Measurements from ENCODE around the gene AAMP.

The AAMP gene

DNA sequence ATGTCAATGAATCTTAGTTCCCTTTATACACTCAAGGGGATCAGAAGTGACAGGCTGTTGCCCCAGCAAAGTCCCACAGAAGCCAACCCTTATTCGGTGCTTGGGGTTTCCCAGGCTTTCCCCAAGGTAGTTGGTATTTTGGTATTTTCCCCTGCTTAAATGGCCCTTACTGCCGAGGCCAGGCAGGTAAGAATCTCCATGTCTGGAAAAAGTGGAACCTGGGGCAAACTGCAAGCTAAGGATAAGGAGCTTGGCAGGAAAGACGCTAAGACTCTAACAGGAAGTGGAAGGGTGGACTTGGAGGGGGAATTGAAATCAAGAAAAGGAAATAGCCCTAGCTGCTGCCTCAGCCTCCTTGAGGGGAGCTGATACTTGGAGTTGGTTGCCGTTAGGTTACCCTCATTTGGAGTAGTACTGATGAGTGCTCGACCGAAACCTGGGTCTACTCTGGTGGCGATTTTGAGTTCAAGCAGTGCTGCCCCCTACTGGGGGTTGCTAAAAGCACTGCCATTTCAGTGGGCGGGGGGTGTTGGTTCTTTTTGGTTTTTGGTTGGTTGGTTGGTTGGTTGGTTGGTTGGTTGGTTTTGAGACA lies 12.5 kb downstream of the AAMP start:
- DNase-seq = peak; percentile 67

DNA sequence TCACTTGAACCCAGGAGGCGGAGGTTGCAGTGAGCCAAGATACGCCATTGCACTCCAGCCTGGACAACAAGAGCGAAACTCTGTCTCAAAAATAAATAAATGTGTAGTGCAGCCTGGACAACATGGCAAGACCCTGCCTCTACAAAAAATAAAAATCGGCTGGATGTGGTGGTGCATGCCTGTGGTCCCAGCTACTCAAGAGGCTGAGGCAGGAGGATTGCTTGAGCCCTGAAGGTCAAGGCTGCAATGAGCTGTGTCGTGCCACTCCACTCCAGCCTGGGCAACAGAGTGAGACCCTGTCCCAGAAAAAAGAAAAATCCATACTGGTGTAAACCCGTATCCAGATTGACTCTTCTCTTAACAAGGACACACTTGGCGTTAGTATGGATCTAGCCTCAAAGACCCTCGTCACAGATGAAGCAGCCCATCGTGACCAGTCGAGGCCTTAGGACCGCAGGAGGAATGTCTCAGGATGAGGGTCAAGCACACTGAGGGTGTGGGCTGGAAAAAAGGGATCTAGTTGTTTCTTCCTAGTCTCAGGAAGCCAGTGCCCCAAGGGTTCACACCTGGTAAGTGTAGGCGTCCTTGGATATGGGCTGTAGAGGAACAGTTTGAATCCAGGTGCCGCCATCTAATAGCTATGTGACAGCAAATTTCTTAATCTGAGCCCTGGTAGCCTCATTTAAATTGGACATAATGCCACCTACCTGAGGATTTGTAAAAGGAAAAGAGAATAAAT lies 13.2 kb downstream of the AAMP start:
- DNase-seq = no peak

GRCh38 chr2:218255446-218255845 lies 14.5 kb downstream of the AAMP start:
- DNase-seq = no peak

DNA sequence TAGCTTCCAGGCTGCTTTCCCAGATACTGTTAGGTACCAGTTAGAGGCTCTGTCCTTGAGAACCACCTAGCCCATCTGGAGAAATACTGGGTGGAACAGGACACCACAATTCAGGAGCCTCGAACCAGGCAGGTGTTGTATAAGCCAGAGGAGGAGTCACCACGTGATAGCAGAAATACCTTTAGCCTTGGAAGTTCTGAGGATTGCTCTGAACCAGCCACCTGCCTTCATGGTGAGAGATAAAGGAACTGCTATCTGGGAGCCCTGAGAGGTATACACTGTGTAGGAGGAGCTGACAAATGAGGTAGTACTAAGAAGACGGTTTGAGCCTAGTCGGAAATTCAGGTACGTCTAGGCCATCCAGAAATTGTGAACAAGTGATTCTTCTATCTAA lies 16.7 kb downstream of the AAMP start:
- DNase-seq = no peak

DNA sequence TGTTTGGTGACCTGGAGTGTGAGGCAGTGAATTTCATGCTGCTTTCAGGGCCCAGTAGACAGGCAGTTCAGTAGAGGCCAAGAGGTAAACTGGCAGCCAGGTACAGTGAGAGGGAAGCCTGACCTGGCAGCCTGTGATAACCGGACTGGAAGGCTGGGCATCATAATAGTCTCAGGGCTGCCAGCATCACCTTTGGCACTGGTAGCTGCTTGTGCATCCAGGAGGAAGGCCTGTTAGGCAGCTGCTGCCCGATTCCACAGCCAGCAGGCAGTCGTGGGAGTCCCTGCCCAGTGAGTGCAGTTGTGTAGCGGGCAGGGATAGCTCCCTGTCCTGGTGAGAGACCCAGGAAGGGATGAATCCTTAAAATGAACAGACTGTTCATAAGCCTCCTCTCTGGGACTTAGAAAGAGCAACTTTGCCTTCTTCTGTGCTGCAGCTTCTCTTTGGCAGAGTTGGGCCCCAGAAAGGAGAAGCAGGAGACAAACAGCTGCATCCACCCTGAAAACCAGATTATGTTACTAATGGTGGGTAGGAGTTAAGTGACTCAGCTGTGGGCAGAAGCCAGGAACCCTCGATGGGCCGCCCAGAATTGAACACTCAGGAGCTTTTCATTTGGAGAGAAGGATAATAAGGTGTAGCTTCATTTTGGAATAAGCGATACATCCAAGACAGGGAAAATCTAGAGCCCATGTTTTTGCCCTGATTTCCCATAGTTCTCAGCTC lies 17.3 kb downstream of the AAMP start:
- DNase-seq = no peak

DNA sequence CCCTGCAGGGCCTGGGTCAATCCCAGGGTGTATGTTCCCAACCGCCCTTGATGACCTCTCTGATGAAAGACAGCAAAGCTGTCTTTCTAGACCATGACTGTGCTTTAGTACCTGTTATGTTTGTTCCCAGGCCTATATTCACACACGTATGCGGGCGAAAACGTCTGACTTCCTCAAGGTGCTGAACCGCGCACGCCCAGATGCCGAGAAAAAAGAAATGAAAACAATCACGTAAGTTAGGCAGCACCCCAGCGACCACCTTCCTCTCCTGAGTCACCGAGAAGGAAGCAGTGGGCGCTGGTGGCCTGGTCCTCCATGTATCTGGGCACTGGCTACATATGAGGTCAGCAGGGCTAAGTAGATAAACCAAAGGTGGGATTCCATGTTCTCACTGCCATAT lies 20.2 kb downstream of the AAMP start:
- no peak for DNase-seq

DNA sequence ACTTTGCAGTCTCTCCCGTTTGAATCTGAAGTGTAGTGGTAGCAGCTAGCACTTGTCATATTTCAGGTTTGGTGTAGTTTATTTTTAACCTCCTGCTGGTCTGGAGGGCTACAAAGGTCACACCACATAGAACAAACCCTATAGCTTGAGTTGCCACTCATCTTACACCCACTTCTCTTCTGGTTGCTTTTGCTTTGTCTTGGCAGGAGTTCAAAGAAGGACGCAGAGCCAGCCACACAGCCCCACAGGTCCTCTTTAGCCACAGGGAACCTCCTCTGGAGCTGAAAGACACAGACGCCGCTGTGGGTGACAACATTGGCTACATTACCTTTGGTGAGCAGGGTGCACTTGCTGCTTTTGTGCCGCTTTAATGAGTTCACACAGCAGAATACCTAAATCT lies 24.7 kb downstream of the AAMP start:
- no peak for DNase-seq

DNA sequence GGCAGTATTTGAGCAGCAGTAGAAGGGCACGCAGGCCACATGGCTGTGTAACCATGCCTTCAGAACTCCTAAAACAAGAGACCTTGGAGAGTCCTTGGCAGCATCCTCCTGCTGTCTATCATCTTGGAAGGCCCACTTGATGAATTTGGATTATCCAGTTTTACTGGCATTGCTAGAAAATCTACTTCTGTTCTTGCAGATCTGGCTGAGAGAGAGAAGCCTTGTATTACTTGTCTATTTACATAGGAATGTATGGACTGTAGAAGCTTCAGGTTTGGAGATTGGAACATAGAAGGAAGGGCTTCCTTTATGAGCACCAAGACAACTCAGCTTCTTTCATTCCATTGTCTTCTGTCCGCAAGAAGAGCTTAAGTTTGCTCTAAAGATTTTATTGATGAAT lies 25.3 kb downstream of the AAMP start:
- no peak for DNase-seq

GRCh38 chr2:218244204-218244603 lies 25.7 kb downstream of the AAMP start:
- DNase-seq = no peak

DNA sequence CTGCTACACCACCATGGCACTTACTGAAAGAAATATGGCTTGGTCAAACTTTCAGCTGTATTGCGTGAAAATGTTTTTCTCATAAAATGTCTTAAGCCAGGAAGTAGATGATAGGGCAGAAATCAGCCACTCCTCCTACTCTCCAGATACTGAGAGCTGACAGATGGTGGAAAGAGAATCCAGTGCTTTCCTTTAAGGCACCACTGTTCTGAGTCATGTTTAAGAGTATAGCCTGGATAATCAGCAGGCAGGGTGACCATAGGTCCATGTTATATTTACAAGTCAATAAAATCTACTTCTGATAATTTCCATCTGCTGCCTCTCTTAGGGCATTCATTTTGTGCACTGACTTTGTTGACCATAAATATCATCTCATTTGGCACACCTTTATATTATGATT lies 31.1 kb downstream of the AAMP start:
- no peak for DNase-seq

DNA sequence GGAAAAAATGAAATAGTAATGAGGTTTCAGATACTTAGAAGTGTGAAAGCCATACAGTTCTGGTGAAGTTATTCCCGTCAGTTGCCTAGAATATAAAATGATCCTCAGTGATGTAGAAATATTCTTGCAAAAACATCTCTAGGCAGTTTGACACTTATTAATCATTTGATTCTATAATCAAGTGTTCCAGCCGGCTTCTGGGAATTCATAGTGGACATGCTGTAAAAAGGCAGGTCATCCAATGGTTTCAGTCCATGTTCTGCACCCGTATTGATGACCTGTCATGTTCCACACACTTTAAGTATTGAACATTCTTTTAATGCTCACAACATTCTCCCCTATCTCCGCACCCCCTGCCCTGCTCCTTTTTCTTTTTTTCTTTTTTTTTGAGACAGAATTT lies 33.1 kb downstream of the AAMP start:
- DNase-seq = no peak

- DNase-seq = no peak
These were observed 34.9 kb downstream of the AAMP start for GRCh38 chr2:218235017-218235416.

- no peak for DNase-seq
These were observed 35.4 kb downstream of the AAMP start for GRCh38 chr2:218234521-218234920.

DNA sequence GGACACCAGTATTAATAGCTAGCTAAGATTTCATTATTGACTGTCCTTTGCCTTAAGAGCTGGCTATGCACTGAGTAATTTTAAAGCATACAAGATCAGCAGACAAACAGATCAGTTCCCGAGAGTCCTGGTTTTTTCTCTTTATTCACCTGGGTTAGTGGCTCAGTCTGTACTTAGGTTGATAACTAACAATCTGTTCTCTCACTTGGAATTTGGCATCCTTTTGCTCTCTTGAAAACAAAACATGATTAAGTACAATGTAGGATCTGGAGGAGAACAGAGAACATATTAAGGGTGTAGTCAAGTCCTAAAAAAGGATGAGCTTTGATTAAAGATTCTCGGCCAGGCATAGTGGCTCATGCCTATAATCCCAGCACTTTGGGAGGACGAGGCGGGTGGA lies 36.4 kb downstream of the AAMP start:
- no peak for DNase-seq

DNA sequence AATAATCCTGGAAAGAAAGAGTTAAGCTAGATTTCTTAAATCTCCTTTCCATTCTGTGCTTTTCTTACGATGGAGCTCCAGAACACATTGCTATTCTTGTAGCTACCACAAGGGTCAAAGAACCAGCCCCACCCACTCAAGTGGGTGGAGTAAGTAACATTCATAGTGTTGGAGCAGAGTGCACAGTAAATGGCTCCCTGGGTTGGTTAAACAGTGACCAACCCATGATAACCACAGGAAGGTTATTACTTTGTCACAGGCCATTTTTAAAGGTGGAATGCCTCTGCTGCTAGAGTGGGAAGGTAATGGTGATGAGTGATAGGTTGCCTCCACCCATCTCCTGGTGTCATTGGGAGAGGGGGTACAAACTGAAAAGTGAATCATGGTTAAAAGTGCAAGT lies 39.1 kb downstream of the AAMP start:
- peak; percentile 25 for DNase-seq

DNA sequence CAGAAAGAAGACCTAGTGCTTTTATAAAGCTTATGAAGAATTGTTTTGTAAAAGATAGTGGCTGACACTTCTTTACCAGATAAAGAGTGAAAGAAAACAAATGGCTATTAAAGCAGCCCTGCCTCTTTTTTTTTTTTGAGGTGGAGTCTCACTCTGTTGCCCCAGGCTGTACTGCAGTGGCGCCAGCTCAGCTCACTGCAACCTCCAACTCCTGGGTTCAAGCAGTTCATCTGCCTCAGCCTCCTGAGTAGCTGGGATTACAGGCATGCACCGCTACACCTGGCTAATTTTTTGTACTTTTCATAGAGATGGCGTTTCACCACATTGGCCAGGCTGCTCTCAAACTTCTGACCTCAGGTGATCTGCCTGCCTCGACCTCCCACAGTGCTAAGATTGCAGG lies 40.1 kb downstream of the AAMP start:
- no peak for DNase-seq

DNA sequence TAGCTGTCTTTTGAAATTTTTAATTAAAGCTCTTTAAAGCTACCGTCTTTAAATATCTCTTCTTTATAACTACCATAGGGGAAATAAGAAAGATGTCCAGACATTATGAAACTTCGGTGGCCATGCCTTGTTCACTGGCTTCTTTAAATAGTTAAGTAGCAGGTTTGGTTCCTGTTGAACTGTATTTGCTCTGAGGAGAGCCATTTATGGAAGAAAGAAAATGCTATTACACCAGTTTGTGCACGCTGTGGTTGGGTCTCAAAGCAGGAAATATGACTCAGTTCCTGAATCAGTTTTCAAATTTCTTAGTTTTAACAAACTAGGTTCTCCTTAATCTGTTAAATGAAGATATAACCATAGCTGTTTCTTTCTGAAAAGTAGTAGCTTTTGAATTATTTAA lies 40.7 kb downstream of the AAMP start:
- peak; percentile 35 for DNase-seq

DNA sequence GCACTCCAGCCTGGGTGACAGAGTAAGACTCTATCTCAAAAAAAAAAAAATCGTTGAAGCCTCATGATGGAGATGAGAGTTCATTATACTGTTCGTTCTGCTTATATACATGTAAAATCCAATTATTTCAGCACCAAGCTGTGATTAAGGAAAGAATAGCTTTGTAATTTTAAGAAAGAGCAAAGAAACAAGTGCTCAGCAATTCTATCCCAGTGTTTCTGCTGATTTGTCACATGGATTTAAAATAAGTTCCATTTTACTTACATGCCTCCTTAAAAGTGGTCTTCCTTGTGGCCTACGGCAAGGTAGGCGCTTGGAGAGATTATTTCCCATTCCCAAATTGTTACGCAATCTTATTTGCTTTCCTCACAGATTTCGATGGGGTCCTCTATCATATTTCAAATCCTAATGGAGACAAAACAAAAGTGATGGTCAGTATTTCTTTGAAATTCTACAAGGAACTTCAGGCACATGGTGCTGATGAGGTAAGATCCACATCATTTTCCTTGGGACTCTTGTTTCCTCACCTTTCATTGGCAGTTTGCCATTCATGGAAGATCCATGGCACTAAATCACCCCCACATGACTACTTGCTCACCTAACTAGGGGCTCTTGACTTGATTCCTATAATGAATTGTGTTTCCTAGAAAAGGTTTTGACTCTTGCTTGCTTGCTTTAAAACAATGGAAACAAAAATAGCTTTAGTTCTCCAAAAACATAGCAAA lies 41.4 kb downstream of the AAMP start:
- no peak for DNase-seq

- no peak for DNase-seq
These were observed 43.0 kb downstream of the AAMP start for GRCh38 chr2:218226903-218227302.

- DNase-seq = no peak
These were observed 45.8 kb downstream of the AAMP start for GRCh38 chr2:218224186-218224585.

GRCh38 chr2:218223046-218223445 lies 46.9 kb downstream of the AAMP start:
- no peak for DNase-seq

GRCh38 chr2:218221000-218221399 lies 48.9 kb downstream of the AAMP start:
- no peak for DNase-seq

DNA sequence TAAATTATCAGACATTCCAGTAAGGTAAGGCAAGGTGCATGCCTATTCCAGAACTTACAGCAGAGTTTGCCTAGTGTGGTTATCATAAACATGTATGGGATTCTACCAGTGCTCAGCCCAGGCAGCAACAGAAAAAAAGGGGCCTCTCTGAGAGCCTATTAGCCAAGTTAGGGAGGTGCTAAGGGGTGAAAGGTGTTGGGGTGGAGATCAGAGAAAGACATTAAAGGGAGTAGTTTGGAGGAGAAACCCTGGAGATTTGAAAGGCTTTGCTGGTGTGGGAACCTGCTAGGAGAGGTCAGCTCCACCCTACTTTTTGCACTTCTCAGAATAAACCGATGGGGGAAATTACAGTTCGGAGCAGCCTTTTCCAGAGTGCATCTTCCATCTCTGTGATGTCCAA lies 50.0 kb downstream of the AAMP start:
- DNase-seq = no peak

All from CD4-positive, alpha-beta T cell treated with Interferon gamma for 1 hour (primary cell).